Thymus (tissue), 11 donors: ENCODE data around the gene NFS1. TPM values are rescaled to one million over a fixed set of nuclear protein-coding genes. Genes with fewer than 3 reads are reported as not detected.
"Not testable (repeated sequence)": the region's sequence is repeated elsewhere in the genome, so short reads cannot be mapped to it uniquely, and the experiment has no call there.

ENCODE experiments used
- DNase-seq, 9 donors: peaks; one replicate each; pipeline ENCODE4 v3.0.0-alpha.2; 2013; ENCODE audit warnings: low spot score in 9 of 9, low read depth in 6 of 9, missing footprints in 1 of 9
- H3K27ac ChIP-seq, 2 donors: one replicate each; pipeline ENCODE4 v1.5.1; 2013; ENCODE audit warnings: control low read depth in 1 of 2, low read depth in 1 of 2, low read length in 1 of 2, mild to moderate bottlenecking in 1 of 2, moderate library complexity in 1 of 2
- H3K27me3 ChIP-seq, 2 donors: one replicate each; pipeline ENCODE4 v1.5.1; 2013; ENCODE audit warnings: low read length in 1 of 2; ENCODE audit not compliant: control insufficient read depth in 2 of 2, insufficient read depth in 1 of 2
- H3K36me3 ChIP-seq, 2 donors: one replicate each; pipeline ENCODE4 v1.5.1; 2013; ENCODE audit warnings: low read length in 1 of 2, mild to moderate bottlenecking in 1 of 2, moderate library complexity in 1 of 2; ENCODE audit not compliant: control insufficient read depth in 2 of 2, insufficient read depth in 2 of 2
- H3K4me1 ChIP-seq, 2 donors: one replicate each; pipeline ENCODE4 v1.5.1; 2013; ENCODE audit warnings: low read length in 2 of 2; ENCODE audit not compliant: control insufficient read depth in 2 of 2, insufficient read depth in 2 of 2
- H3K4me3 ChIP-seq, 2 donors: one replicate each; pipeline ENCODE4 v1.5.1; 2013; ENCODE audit warnings: low read length in 2 of 2, control low read depth in 1 of 2, mild to moderate bottlenecking in 1 of 2
- H3K9me3 ChIP-seq, 2 donors: one replicate each; pipeline ENCODE4 v1.5.1; 2013; ENCODE audit warnings: low read length in 1 of 2, mild to moderate bottlenecking in 1 of 2; ENCODE audit not compliant: control insufficient read depth in 2 of 2, insufficient read depth in 1 of 2
- WGBS: extraction: QIAGEN DNeasy Blood & Tissue Kit; methylation state at CpG from one replicate; pipeline ENCODE4 v1.1.7; 2013; 5-methylcytosine and 5-hydroxymethylcytosine counted together
- polyA plus RNA-seq: library from polyadenylated mRNA; stranded (reverse); fragments of 200-250 nt; gene quantifications from one replicate; pipeline ENCODE4 v1.2.3, GENCODE V29; 2013
- total RNA-seq: library from RNA; stranded (reverse); fragments of 120-200 nt; gene quantifications from one replicate; pipeline ENCODE4 v1.2.4, GENCODE V29; 2013
- donor health status: healthy.

Gene NFS1
- total and polyA plus RNA-seq, 2 donors: 13.2 to 25.5 TPM

DNA sequence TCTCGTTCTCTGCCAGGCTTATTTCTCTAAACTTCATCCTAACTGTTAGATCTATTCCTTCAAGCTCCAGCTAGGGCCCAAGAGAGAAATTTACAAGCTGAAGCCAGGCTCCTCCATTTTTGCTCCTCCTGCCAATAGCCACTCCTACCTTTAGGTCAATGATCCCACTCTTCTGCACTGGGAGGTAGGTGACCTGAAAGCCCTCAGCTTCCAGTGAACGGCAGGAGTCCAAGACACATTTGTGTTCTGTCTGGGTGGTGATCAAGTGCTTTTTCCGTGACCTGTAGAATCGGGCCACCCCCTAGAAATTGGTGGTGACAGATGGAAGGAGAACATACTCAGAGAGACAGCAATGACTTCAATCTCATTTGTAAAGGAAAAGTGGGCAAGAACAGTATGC lies 8.9 kb downstream of the NFS1 start:
- Histone ChIP-seq H3K9me3 (no peaks in the 10 kb centered on the region), H3K4me3 (no peak overlapping the region), H3K27me3 (no peaks in the 10 kb centered on the region), H3K27ac (no peak overlapping the region), H3K4me1 (no peaks in the 10 kb centered on the region), H3K36me3 (peaks cover 34 to 43% of the 10 kb centered on the region in 2 donors)
- 98% methylated on average over 4 of the region's 4 CpGs for WGBS
- DNase-seq: no peak

DNA sequence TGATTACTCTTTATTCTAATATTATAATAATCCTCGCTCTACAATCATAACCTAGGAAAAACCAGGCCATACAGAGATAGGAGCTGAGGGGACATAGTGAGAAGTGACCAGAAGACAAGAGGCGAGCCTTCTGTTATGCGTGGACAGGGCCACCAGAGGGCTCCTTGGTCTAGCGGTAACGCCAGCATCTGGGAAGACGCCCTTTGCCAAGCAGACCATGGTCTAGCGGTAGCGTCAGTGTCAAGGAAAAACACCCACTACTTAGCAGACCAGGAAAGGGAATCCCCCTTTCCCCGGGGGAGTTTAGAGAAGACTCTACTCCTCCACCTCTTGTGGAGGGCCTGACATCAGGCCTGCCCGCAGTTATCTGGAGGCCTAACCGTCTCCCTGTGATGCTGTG lies 12.3 kb downstream of the NFS1 start:
- DNase-seq, H3K27ac ChIP-seq, H3K4me1 ChIP-seq, H3K27me3 ChIP-seq, H3K9me3 ChIP-seq, H3K4me3 ChIP-seq: not testable (repeated sequence)
- 97% methylated on average over 11 of the region's 11 CpGs for WGBS
- peaks cover 30 to 34% of the 10 kb centered on the region in 2 donors for H3K36me3 ChIP-seq

DNA sequence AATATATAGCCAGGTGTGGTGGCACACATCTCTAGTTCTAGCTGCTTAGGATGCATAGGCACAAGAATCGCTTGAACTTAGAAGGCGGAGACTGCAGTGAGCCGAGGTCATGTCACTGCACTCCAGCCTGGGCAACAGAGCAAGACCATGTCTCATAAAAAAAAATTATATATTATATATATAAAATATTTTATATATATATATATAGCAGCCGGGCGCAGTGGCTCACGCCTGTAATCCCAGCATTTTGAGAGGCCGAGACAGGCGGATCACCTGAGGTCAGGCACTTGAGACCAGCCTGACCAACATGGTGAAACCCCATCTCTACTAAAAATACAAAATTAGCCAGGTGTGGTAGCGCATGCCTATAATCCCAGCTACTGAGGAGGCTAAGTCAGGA lies 13.8 kb downstream of the NFS1 start:
- H3K4me3 ChIP-seq, H3K27me3 ChIP-seq, H3K9me3 ChIP-seq, H3K4me1 ChIP-seq, DNase-seq, H3K27ac ChIP-seq: not testable (repeated sequence)
- peaks cover 25 to 32% of the 10 kb centered on the region in 2 donors for H3K36me3 ChIP-seq
- whole genome bisulfite sequencing: 98% methylated on average over 9 of the region's 9 CpGs

DNA sequence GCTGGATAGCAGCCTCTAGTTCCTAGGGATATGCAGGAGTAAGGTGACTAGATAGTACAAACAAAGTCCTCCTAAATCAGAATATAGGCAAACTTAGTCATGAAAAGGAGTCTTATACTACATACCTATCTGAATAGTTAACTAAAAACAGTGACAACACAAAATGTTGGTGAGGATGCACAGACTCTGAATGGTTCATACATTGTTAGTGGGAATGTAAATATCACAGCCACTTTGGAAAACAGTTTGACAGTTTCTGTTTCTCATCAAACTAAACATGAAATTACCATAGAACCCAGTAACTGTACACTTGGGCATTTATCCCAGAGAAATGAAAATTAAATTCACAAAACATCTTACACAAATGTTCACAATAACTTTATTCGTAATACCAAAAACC lies 17.2 kb downstream of the NFS1 start:
- Histone ChIP-seq H3K27ac (no peak overlapping the region), H3K27me3 (no peaks in the 10 kb centered on the region), H3K36me3 (peaks cover 4 to 14% of the 10 kb centered on the region in 2 donors), H3K4me3 (no peak overlapping the region), H3K4me1 (no peaks in the 10 kb centered on the region), H3K9me3 (no peaks in the 10 kb centered on the region)
- no peak for DNase-seq
- 99% methylated on average over 1 of the region's 1 CpG for WGBS

DNA sequence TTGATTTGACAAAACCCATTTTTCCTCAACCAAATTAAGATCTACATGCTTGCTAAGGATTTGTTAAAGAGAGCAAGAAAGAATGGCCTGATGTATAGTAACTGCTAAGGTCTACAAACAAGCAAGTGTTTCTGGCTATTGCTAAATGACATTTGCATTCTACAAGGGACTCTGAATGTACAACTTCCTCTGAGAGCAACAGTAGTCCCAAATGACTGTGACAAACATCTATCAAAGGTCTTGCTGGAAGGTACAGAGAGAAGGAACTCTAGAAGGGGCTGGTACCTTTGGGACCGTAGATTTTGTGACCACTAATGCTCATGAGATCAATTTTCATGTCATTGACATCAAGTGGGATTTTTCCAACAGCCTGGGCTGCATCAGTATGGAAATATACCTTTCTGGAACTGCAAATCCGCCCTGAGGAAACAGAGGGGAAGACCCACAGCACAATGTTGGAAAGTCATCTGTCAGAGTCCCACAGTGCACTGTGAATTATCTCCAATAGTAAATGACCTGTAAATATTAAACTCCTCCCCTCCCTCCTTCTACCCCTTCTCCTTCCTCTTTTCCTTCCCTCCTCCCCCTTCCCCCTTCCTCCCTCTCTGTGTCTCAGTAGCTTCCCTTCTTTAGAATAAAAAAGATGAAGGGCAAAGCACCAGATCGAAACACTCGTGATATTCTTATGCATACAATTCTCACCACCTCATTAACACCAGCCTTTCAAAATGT lies 18.5 kb downstream of the NFS1 start:
- DNase-seq: no peak
- Histone ChIP-seq H3K4me3 (no peak overlapping the region), H3K9me3 (no peaks in the 10 kb centered on the region), H3K36me3 (peaks cover 3 to 12% of the 10 kb centered on the region in 2 donors), H3K27me3 (no peaks in the 10 kb centered on the region), H3K27ac (no peak overlapping the region), H3K4me1 (no peaks in the 10 kb centered on the region)
- 51% methylated on average over 4 of the region's 4 CpGs for WGBS

DNA sequence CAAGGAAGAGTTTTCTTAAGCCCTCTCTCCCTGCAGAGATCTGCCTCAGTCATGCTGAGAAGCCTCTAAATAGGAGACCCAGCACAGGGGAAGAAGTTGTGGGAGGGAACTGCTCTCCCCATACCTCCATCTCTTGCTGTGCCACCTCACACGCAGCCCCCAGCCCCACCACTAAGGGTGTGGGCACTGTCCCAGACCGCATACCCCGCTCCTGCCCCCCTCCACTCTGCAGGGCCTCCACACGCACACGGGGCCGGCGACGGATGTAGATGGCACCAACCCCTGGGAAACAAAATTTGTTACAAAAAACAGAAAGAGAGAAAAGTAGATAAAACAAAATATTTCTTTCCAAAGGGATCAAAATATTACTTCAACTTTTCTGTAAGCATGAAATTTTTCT lies 24.2 kb downstream of the NFS1 start:
- DNase-seq: no peak
- no peak overlapping the region for H3K27ac ChIP-seq
- H3K4me1 ChIP-seq: no peaks in the 10 kb centered on the region
- H3K36me3 ChIP-seq: peaks cover 27 to 35% of the 10 kb centered on the region in 2 donors
- WGBS: over 99% methylated on average over 8 of the region's 8 CpGs
- no peak overlapping the region for H3K4me3 ChIP-seq
- no peaks in the 10 kb centered on the region for H3K9me3 ChIP-seq
- no peaks in the 10 kb centered on the region for H3K27me3 ChIP-seq

DNA sequence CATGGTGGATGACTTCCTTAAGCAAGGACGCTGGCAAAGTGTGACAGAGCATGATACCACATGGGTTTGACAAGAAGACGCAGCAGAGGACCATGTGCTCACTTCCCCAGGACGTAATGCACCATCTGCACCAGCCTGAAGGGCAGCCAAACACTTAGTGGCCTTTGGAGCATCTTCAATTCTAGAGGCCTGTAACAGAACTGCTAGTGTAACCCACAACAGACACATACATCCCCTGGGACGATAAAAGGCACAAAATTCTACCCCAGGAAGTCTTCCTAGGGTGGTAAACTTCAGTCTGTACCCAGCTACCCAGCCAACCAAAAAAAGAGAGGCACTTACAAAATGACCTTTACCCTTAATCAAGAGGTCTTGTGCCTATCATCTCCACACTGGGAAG lies 25.3 kb downstream of the NFS1 start:
- Histone ChIP-seq H3K27me3 (no peaks in the 10 kb centered on the region), H3K9me3 (no peaks in the 10 kb centered on the region), H3K4me3 (no peak overlapping the region), H3K27ac (no peak overlapping the region), H3K4me1 (no peaks in the 10 kb centered on the region), H3K36me3 (peaks cover 36 to 40% of the 10 kb centered on the region in 2 donors)
- no peak for DNase-seq
- WGBS: 98% methylated on average over 4 of the region's 4 CpGs

DNA sequence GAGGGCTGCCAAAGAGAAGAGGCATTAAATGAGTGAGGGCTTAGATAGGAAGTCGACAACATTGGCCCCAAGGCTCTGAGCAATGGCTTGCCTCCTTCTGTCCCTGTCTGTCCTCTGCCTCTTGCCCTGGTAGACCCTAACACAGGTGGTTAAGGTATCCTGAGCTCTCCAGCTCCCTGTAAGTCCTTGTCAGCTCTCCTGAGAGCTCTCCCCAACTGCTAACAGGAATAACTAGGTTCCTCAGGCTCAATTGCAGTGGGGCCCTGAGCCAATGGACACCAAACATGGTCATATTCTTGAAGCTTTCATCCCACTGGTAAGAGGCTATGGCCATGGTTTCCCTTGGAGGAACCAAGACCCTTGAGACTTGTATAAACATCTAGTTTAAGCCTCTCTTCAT lies 29.5 kb downstream of the NFS1 start:
- peaks cover 0 to 4% of the 10 kb centered on the region in 2 donors for H3K4me1 ChIP-seq
- no peaks in the 10 kb centered on the region for H3K9me3 ChIP-seq
- no peak for DNase-seq
- no peaks in the 10 kb centered on the region for H3K27me3 ChIP-seq
- peaks cover 35 to 38% of the 10 kb centered on the region in 2 donors for H3K36me3 ChIP-seq
- H3K4me3 ChIP-seq: no peak overlapping the region
- H3K27ac ChIP-seq: no peak overlapping the region
- 90% methylated on average over 1 of the region's 1 CpG for WGBS

DNA sequence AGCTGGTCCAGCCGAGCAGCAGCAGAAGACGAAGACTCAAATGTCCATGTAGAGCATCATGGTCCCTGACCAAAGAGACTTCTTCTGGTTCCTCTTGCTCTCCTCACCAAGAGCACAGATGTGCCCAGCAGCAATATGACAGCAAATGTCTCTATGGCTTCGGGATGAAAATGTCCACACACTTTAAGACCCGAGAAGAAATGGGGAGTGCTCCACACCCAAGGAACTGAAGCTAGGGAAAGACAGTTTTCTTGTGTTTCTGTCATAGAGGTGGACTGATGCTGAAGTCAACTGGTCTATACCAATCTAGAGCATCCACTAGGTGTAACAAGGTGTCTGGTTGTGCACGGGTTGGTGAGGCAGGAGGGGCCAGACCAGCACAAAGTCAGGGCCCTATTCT lies 29.9 kb downstream of the NFS1 start:
- DNase-seq: no peak
- Histone ChIP-seq H3K4me3 (no peak overlapping the region), H3K9me3 (no peaks in the 10 kb centered on the region), H3K27ac (no peak overlapping the region), H3K36me3 (peaks cover 33 to 35% of the 10 kb centered on the region in 2 donors), H3K27me3 (no peaks in the 10 kb centered on the region), H3K4me1 (peaks cover 0 to 4% of the 10 kb centered on the region in 2 donors)
- 99% methylated on average over 5 of the region's 5 CpGs for WGBS
